ENCODE data around the gene CACNA2D1.

DNA sequence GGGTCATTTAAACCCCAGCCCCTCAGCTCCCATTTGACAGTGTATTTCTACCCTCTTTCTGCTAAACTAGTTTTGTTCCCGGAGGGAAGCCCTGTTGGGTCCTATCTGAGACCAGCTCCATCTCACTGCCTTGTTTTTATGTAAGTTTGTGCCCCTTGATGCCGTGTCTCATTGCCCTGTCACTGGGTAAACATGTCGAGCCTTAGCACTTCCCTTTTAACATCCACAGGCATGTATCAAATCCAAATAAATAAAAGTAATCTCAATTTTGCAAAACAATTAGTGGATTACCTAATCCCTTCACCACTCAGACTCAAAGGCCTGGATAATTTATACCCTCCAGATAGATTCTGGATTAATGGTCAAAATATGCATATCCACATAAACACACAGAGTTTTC is 115.7 kb downstream of the CACNA2D1 start:
- TF ChIP-seq CTCF (conservative IDR thresholded peaks at IDR 0.05; ENCODE audit: low read depth, low read length), result no peak
- TF ChIP-seq EZH2 (IDR thresholded peaks at IDR 0.05; ENCODE audit: low read length, unreplicated experiment), result no peak

Measured in PC-3 (cell line).